GM23338 (cell line): ENCODE data around the gene VILL. TPM values are rescaled to one million over a fixed set of nuclear protein-coding genes. Genes with fewer than 3 reads are reported as not detected.

ENCODE experiments used
- ATAC-seq: fragments of 200-7000 bp; cut with Tn5 transposase; 3 replicates; pipeline ENCODE4 v1.9.1; 2020
- DNase-seq: peaks from one replicate; pipeline ENCODE4 v3.0.0-alpha.2; 2015; ENCODE audit warnings: low spot score
- H2AFZ ChIP-seq: fragments of 200-600 bp; sonication (generic); 2 replicates; pipeline ENCODE4 v1.8.0; 2016; ENCODE audit warnings: antibody characterized with exemption, mild to moderate bottlenecking, moderate library complexity
- H3F3A ChIP-seq: fragments of 200-600 bp; sonication (generic); replicated peaks from 2 replicates; pipeline ENCODE4 v1.8.0; 2017; ENCODE audit warnings: antibody characterized with exemption, mixed run types, low read depth
- H3K27ac ChIP-seq: fragments of 200-600 bp; sonication (generic); 2 replicates; pipeline ENCODE4 v1.6.1; 2016; ENCODE audit warnings: low read depth
- H3K27me3 ChIP-seq: fragments of 200-600 bp; sonication (generic); 2 replicates; pipeline ENCODE4 v1.8.0; 2016; ENCODE audit warnings: mild to moderate bottlenecking, mixed run types, moderate library complexity; ENCODE audit not compliant: insufficient read depth
- H3K36me3 ChIP-seq: fragments of 200-600 bp; sonication (generic); 2 replicates; pipeline ENCODE4 v1.8.0; 2016; ENCODE audit warnings: mild to moderate bottlenecking; ENCODE audit not compliant: insufficient read depth
- H3K4me1 ChIP-seq: fragments of 200-600 bp; sonication (generic); 2 replicates; pipeline ENCODE4 v1.8.0; 2016; ENCODE audit warnings: mild to moderate bottlenecking, moderate library complexity; ENCODE audit not compliant: insufficient read depth
- H3K4me2 ChIP-seq: fragments of 200-600 bp; sonication (generic); 2 replicates; pipeline ENCODE4 v1.7.1; 2017; ENCODE audit warnings: mixed run types
- H3K4me3 ChIP-seq: fragments of 200-600 bp; sonication (generic); 2 replicates; pipeline ENCODE4 v1.6.1; 2016; ENCODE audit warnings: mixed run types
- H3K79me2 ChIP-seq: fragments of 200-600 bp; sonication (generic); replicated peaks from 2 replicates; pipeline ENCODE4 v1.8.0; 2017; ENCODE audit warnings: mild to moderate bottlenecking; ENCODE audit not compliant: insufficient read depth
- H3K9me2 ChIP-seq: fragments of 200-600 bp; sonication (generic); 2 replicates; pipeline ENCODE4 v1.8.0; 2017; ENCODE audit not compliant: insufficient read depth
- H4K20me1 ChIP-seq: fragments of 200-600 bp; sonication (generic); replicated peaks from 2 replicates; pipeline ENCODE4 v1.8.0; 2017; ENCODE audit warnings: mild to moderate bottlenecking; ENCODE audit not compliant: insufficient read depth
- H3K27ac Mint-ChIP-seq: 2 replicates; pipeline ENCODE4 v1.8.0; 2020; ENCODE audit warnings: inconsistent platforms, mild to moderate bottlenecking, moderate library complexity, mixed read lengths
- H3K27me3 Mint-ChIP-seq: 3 replicates; pipeline ENCODE4 v1.8.0; 2022; ENCODE audit warnings: low read depth, mild to moderate bottlenecking, moderate library complexity, mixed read lengths, inconsistent platforms; ENCODE audit not compliant: insufficient read depth, poor library complexity
- H3K36me3 Mint-ChIP-seq: 3 replicates; pipeline ENCODE4 v1.8.0; 2021; ENCODE audit warnings: low read depth, mild to moderate bottlenecking, inconsistent platforms, moderate library complexity, mixed read lengths
- H3K4me1 Mint-ChIP-seq: 3 replicates; pipeline ENCODE4 v1.8.0; 2020; ENCODE audit warnings: mild to moderate bottlenecking, inconsistent platforms, mixed read lengths
- H3K4me3 Mint-ChIP-seq: 3 replicates; pipeline ENCODE4 v1.8.0; 2021; ENCODE audit warnings: moderate library complexity, mild to moderate bottlenecking, inconsistent platforms, mixed read lengths
- H3K9me3 Mint-ChIP-seq: 3 replicates; pipeline ENCODE4 v1.8.0; 2020; ENCODE audit warnings: moderate library complexity, mild to moderate bottlenecking, inconsistent platforms, mixed read lengths
- CTCF ChIP-seq, 2 experiments: fragments of 200-600 bp in 1 of 2; sonication (generic) in 1 of 2; conservative IDR thresholded peaks; 2 replicates each; pipeline versions ENCODE4 v1.5.1 to v1.6.1; 2016 to 2017; ENCODE audit warnings: antibody characterized with exemption in 2 of 2, low read depth in 2 of 2, mild to moderate bottlenecking in 2 of 2, moderate library complexity in 1 of 2
- EZH2 ChIP-seq: fragments of 200-600 bp; sonication (generic); IDR thresholded peaks from one replicate; pipeline ENCODE4 v1.8.0; 2017; ENCODE audit warnings: antibody characterized with exemption, mild to moderate bottlenecking, low read depth; ENCODE audit not compliant: unreplicated experiment
- EZH2phosphoT487 ChIP-seq: fragments of 200-600 bp; sonication (generic); IDR thresholded peaks from one replicate; pipeline ENCODE4 v1.8.1; 2018; ENCODE audit warnings: antibody characterized with exemption; ENCODE audit not compliant: unreplicated experiment
- JUNB ChIP-seq: IDR thresholded peaks from one replicate; pipeline ENCODE4 v1.6.1; 2016; ENCODE audit warnings: antibody characterized with exemption; ENCODE audit not compliant: unreplicated experiment
- NANOG ChIP-seq: IDR thresholded peaks from 2 replicates; pipeline ENCODE4 v1.6.1; 2016; ENCODE audit warnings: antibody characterized with exemption, borderline replicate concordance
- POLR2AphosphoS5 ChIP-seq: IDR thresholded peaks from 2 replicates; pipeline ENCODE4 v1.6.1; 2016; ENCODE audit warnings: antibody characterized with exemption, low read depth
- STAT1 ChIP-seq: IDR thresholded peaks from one replicate; pipeline ENCODE4 v1.6.1; 2016; ENCODE audit warnings: antibody characterized with exemption; ENCODE audit not compliant: unreplicated experiment
- ZNF114 ChIP-seq: fragments of 250-450 bp; sonication (Bioruptor Pico); IDR thresholded peaks from 2 replicates; pipeline ENCODE4 v1.5.0; 2020; ENCODE audit warnings: mild to moderate bottlenecking, moderate library complexity
- ZNF462 ChIP-seq: fragments of 250-450 bp; sonication (Bioruptor Pico); IDR thresholded peaks from 2 replicates; pipeline ENCODE4 v1.5.0; 2020; ENCODE audit warnings: mild to moderate bottlenecking, moderate library complexity
- polyA plus RNA-seq: library from polyadenylated mRNA; unstranded; fragments of >200 nt; fragmentation: Nextera tagmentation; extraction: Ambion mirVana; gene quantifications from 2 replicates; pipeline ENCODE4 v1.2.1, GENCODE V29; 2016
- total RNA-seq: library from RNA; depleted of rRNA; stranded (reverse); fragments of >200 nt; shearing (Covaris generic); gene quantifications from 2 replicates; pipeline ENCODE4 v1.2.3, GENCODE V29; 2014

Gene VILL
- total and polyA plus RNA-seq, 2 experiments from 2014 or later, result 2.7 to 9.8 TPM

- TF ChIP-seq ZNF462 (CRISPR knock-in tag), result no peak
Observed at GRCh38 chr3:38049358-38050126, 59.0 kb downstream of the VILL start (continued).

GRCh38 chr3:38051131-38051530 is 60.5 kb downstream of the VILL start:
- Histone ChIP-seq H4K20me1 (no peaks in the 10 kb centered on the region), H2AFZ (no peak overlapping the region), H3K79me2 (no peaks in the 10 kb centered on the region), H3K27ac (no peak overlapping the region), H3K27me3 (no peaks in the 10 kb centered on the region), H3K36me3 (no peaks in the 10 kb centered on the region; the same call in 1 of the 2 replicates), H3K4me1 (no peaks in the 10 kb centered on the region), H3K9me2 (no peaks in the 10 kb centered on the region), H3K4me2 (no peak overlapping the region), H3K4me3 (no peak overlapping the region), H3F3A (no peaks in the 10 kb centered on the region)
- no peak for DNase-seq
- no peak overlapping the region for H3K27ac Mint-ChIP-seq
- peaks cover 2% of the 10 kb centered on the region for H3K27me3 Mint-ChIP-seq
- ATAC-seq, result no peak
- no peaks in the 10 kb centered on the region; the same call in 2 of the 3 replicates for H3K4me1 Mint-ChIP-seq
- H3K36me3 Mint-ChIP-seq, result peaks cover 11% of the 10 kb centered on the region; the same call in 2 of the 3 replicates
- H3K9me3 Mint-ChIP-seq, result peaks cover 25% of the 10 kb centered on the region
- no peak overlapping the region for H3K4me3 Mint-ChIP-seq
- TF ChIP-seq CTCF (conservative IDR thresholded peaks at IDR 0.05; ENCODE audit: low read depth in 2 of 2), result no peak
- TF ChIP-seq JUNB, result no peak
- no peak for TF ChIP-seq POLR2AphosphoS5
- TF ChIP-seq EZH2phosphoT487, result no peak
- TF ChIP-seq ZNF114 (CRISPR knock-in tag), result no peak
- TF ChIP-seq STAT1, result no peak
- TF ChIP-seq NANOG, result no peak
- no peak for TF ChIP-seq EZH2
